PC-3 (cell line): Measurements from ENCODE around the gene RSRC1. TPM values are rescaled to one million over a fixed set of nuclear protein-coding genes. Genes with fewer than 3 reads are reported as not detected.

Experiments used
- ATAC-seq: fragments of 200-7000 bp; cut with Tn5 transposase; 2 replicates; pipeline ENCODE4 v1.9.1; 2020; ENCODE audit warnings: mild to moderate bottlenecking, moderate library complexity
- BruUV-seq: library from RNA; stranded (reverse); fragments of 400-500 nt; replicated peaks from 2 replicates; lab custom pipeline; 2021; lab: Mats Ljungman, UMichigan
- CTCF ChIA-PET: fragments of 300-600 bp; sonication (Branson Sonifier 250); formaldehyde crosslinking; loops from one replicate; lab custom pipeline; 2022; ENCODE audit warnings: antibody characterized with exemption; lab: Charles Lee
- POLR2A ChIA-PET: fragments of 300-600 bp; sonication (Branson Sonifier 250); formaldehyde crosslinking; loops from one replicate; lab custom pipeline; 2022; ENCODE audit warnings: antibody characterized with exemption; ENCODE audit not compliant: unreplicated experiment; lab: Charles Lee
- DNase-seq: peaks from one replicate; pipeline ENCODE4 v3.0.0-alpha.2; 2015
- H2AFZ ChIP-seq: fragments of 300-600 bp; sonication (generic); 2 replicates; pipeline ENCODE4 v1.6.0; 2016; ENCODE audit warnings: antibody characterized with exemption, low read length
- H3F3A ChIP-seq: fragments of 300-600 bp; sonication (generic); one replicate; pipeline ENCODE4 v1.6.0; 2017; ENCODE audit warnings: antibody characterized with exemption, low read length, control low read depth, mild to moderate bottlenecking; ENCODE audit not compliant: unreplicated experiment
- H3K27ac ChIP-seq: fragments of 300-600 bp; sonication (generic); 2 replicates; pipeline ENCODE4 v1.5.1; 2016; ENCODE audit warnings: mild to moderate bottlenecking, low read length
- H3K27me3 ChIP-seq: fragments of 300-600 bp; sonication (generic); 2 replicates; pipeline ENCODE4 v1.6.1; 2016; ENCODE audit warnings: low read length, mixed read lengths
- H3K36me3 ChIP-seq: fragments of 300-600 bp; sonication (generic); 2 replicates; pipeline ENCODE4 v1.6.1; 2016; ENCODE audit warnings: low read depth, mixed run types, low read length, mixed read lengths
- H3K4me1 ChIP-seq: fragments of 300-600 bp; sonication (generic); 2 replicates; pipeline ENCODE4 v1.5.1; 2016; ENCODE audit warnings: low read length; ENCODE audit not compliant: insufficient read depth
- H3K4me2 ChIP-seq: fragments of 300-600 bp; sonication (generic); 2 replicates; pipeline ENCODE4 v1.6.0; 2016; ENCODE audit warnings: low read length
- H3K4me3 ChIP-seq: fragments of 300-600 bp; sonication (generic); 2 replicates; pipeline ENCODE4 v1.5.1; 2016; ENCODE audit warnings: mild to moderate bottlenecking, low read length, mixed read lengths
- H3K79me2 ChIP-seq: fragments of 300-600 bp; sonication (generic); 2 replicates; pipeline ENCODE4 v1.6.1; 2017; ENCODE audit warnings: low read length, mixed read lengths
- H3K9ac ChIP-seq: fragments of 300-600 bp; sonication (generic); 2 replicates; pipeline ENCODE4 v1.6.0; 2016; ENCODE audit warnings: mild to moderate bottlenecking, low read length
- H3K9me2 ChIP-seq: fragments of 300-600 bp; sonication (generic); replicated peaks from 2 replicates; pipeline ENCODE4 v1.6.1; 2016; ENCODE audit warnings: mixed run types, low read length, mixed read lengths
- H3K9me3 ChIP-seq: fragments of 300-600 bp; sonication (generic); 2 replicates; pipeline ENCODE4 v1.6.1; 2016; ENCODE audit warnings: low read length, mixed read lengths
- H4K20me1 ChIP-seq: fragments of 300-600 bp; sonication (generic); 2 replicates; pipeline ENCODE4 v1.6.1; 2016; ENCODE audit warnings: low read length, mixed read lengths
- EZH2 ChIP-seq: fragments of 300-600 bp; sonication (generic); IDR thresholded peaks from one replicate; pipeline ENCODE4 v1.6.1; 2017; ENCODE audit warnings: antibody characterized with exemption, mild to moderate bottlenecking, low read length; ENCODE audit not compliant: unreplicated experiment
- EZH2phosphoT487 ChIP-seq: fragments of 300-600 bp; sonication (generic); IDR thresholded peaks from 2 replicates; pipeline ENCODE4 v1.6.1; 2018; ENCODE audit warnings: mild to moderate bottlenecking, antibody characterized with exemption, low read length, borderline replicate concordance
- intact Hi-C: fragments of 100-400 bp; cut with micrococcal nuclease; formaldehyde crosslinking; loops from 2 replicates; pipeline ENCODE4 v1.9.0; 2023
- total RNA-seq: library from RNA; depleted of rRNA; stranded (reverse); fragments of >200 nt; gene quantifications from 2 replicates; pipeline ENCODE4 v1.2.3, GENCODE V29; 2014
- TF ChIP-seq, protein P1 (sequence below): fragments of 300-600 bp; sonication (generic); conservative IDR thresholded peaks from 2 replicates; pipeline ENCODE4 v1.5.1; 2017; ENCODE audit warnings: antibody characterized with exemption, low read depth, mild to moderate bottlenecking, low read length

RSRC1 gene
- total RNA-seq, 1 experiment from 2014 or later = 39.5 TPM

DNA sequence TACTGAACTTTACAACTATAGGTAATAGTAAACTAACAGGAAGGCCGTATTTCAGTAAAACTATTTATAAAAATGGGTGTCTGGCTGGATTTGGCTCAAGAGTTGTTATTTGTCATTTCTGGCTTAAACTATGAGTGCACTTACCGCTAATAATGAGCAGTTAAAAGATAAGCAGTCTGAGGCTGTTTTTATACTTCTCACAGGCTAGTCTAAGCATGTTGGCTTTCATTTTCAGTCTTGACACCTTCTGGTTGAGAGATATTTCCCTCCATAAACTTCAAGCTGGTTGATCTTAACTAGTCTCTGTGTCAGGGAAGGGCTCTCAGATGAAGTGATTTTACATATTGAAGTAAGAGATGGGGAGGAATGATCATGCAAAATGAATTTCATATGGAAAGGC lies 96.1 kb downstream of the RSRC1 start:
- no peaks in the 10 kb centered on the region for H3K9me2 ChIP-seq
- no peaks in the 10 kb centered on the region for H4K20me1 ChIP-seq
- intact Hi-C loops = no loop called here
- H3F3A ChIP-seq = no peaks in the 10 kb centered on the region
- ChIA-PET POLR2A (no interaction called here), CTCF (no interaction called here)
- H3K9me3 ChIP-seq = no peaks in the 10 kb centered on the region
- DNase-seq (no peak), ATAC-seq (no peak)
- H3K4me3 ChIP-seq = no peak overlapping the region
- no peak overlapping the region for H3K9ac ChIP-seq
- TF ChIP-seq EZH2phosphoT487 = no peak
- no peak for TF ChIP-seq EZH2
- TF ChIP-seq, protein P1, sequence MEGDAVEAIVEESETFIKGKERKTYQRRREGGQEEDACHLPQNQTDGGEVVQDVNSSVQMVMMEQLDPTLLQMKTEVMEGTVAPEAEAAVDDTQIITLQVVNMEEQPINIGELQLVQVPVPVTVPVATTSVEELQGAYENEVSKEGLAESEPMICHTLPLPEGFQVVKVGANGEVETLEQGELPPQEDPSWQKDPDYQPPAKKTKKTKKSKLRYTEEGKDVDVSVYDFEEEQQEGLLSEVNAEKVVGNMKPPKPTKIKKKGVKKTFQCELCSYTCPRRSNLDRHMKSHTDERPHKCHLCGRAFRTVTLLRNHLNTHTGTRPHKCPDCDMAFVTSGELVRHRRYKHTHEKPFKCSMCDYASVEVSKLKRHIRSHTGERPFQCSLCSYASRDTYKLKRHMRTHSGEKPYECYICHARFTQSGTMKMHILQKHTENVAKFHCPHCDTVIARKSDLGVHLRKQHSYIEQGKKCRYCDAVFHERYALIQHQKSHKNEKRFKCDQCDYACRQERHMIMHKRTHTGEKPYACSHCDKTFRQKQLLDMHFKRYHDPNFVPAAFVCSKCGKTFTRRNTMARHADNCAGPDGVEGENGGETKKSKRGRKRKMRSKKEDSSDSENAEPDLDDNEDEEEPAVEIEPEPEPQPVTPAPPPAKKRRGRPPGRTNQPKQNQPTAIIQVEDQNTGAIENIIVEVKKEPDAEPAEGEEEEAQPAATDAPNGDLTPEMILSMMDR = no peak
- no TSS peak for BruUV-seq
- no peak overlapping the region for H3K27ac ChIP-seq
- no peaks in the 10 kb centered on the region for H3K79me2 ChIP-seq
- no peaks in the 10 kb centered on the region for H3K27me3 ChIP-seq
- H3K36me3 ChIP-seq = peaks cover 7% of the 10 kb centered on the region; the same call in 1 of the 2 replicates
- no peak overlapping the region for H2AFZ ChIP-seq
- H3K4me2 ChIP-seq = no peak overlapping the region
- no peaks in the 10 kb centered on the region for H3K4me1 ChIP-seq

DNA sequence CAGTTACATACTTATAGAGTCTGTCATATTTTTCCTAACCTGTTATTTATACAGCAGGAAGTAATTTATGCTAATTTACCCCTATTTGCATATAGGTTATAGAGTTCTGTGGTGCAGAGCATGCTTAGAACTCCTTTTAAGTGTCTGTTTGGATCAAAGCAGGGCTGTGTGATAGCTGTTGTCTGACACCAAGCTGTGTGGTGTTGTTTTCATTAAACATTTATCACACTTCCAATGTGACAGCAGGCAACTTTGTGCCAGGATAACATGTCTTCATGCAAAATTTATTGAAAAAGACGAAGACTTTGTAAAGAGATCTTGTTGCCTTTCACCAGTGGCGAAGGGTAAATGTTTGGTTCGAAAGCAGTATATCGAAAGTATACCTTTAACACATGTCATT lies 100.2 kb downstream of the RSRC1 start:
- Histone ChIP-seq H3K27me3 (no peaks in the 10 kb centered on the region), H3K4me1 (peaks cover 8% of the 10 kb centered on the region; the same call in 1 of the 2 replicates), H3K79me2 (no peaks in the 10 kb centered on the region), H3K4me2 (no peak overlapping the region), H3K9me2 (no peaks in the 10 kb centered on the region), H4K20me1 (no peaks in the 10 kb centered on the region), H3K4me3 (no peak overlapping the region), H3K36me3 (no peaks in the 10 kb centered on the region; the same call in 1 of the 2 replicates), H3K9me3 (no peaks in the 10 kb centered on the region), H3F3A (no peaks in the 10 kb centered on the region), H3K27ac (no peak overlapping the region), H2AFZ (no peak overlapping the region), H3K9ac (no peak overlapping the region)
- no TSS peak for BruUV-seq
- no peak for DNase-seq
- CTCF ChIA-PET = no interaction called here
- no peak for TF ChIP-seq EZH2phosphoT487
- TF ChIP-seq, protein P1 = no peak
- TF ChIP-seq EZH2 = no peak
- intact Hi-C loops = loop anchor here (5.0 kb wide), 2 partner anchors 43 to 103 kb away; partner anchors contain the start of gene SHOX2
- no peak for ATAC-seq
- POLR2A ChIA-PET = no interaction called here

DNA sequence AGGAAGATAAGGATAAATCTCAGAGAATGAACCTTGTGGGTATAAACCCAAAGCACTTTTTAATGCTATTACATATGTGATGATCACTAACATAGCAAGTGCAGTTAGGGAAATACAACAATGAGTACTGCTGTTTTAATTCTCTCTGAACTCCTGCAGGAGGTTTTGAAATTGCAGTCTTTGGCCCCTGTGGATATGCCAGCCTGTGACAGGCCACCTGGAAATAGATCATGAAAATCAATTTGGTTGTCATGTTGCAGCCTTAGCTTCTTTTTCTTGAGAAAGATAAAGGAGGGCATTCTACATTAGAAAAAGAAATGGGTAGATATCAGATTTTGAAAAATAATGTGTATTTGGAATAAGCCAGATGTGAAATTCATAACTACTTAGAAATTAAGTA lies 103.6 kb downstream of the RSRC1 start:
- BruUV-seq = no TSS peak
- Histone ChIP-seq H3K36me3 (no peaks in the 10 kb centered on the region; the same call in 1 of the 2 replicates), H2AFZ (no peak overlapping the region), H3K4me3 (no peak overlapping the region), H3K27me3 (no peaks in the 10 kb centered on the region), H3K4me2 (no peak overlapping the region), H3K9me2 (no peaks in the 10 kb centered on the region), H4K20me1 (no peaks in the 10 kb centered on the region), H3F3A (no peaks in the 10 kb centered on the region), H3K79me2 (no peaks in the 10 kb centered on the region), H3K4me1 (peaks cover 8% of the 10 kb centered on the region; the same call in 1 of the 2 replicates), H3K27ac (no peak overlapping the region), H3K9me3 (no peaks in the 10 kb centered on the region), H3K9ac (no peak overlapping the region)
- TF ChIP-seq EZH2 (no peak), EZH2phosphoT487 (no peak)
- TF ChIP-seq, protein P1 = no peak
- ChIA-PET POLR2A (no interaction called here), CTCF (no interaction called here)
- DNase-seq = no peak
- ATAC-seq = no peak
- intact Hi-C loops = loop anchor here (5.0 kb wide), 2 partner anchors 46 to 106 kb away; partner anchors contain the start of gene SHOX2
